GM13976 (cell line): ENCODE data around the gene FHAD1.

Source experiments
- DNase-seq: peaks from one replicate; pipeline ENCODE4 v3.0.0; 2012; ENCODE audit warnings: low spot score
- in situ Hi-C: fragments of 300-500 bp; cut with MboI; formaldehyde crosslinking; loops from one replicate; pipeline ENCODE4 v1.12.0; 2022; ENCODE audit warnings: low sequenced_read_pairs, mixed read lengths, inconsistent platforms; ENCODE audit not compliant: unreplicated experiment
- TF ChIP-seq, protein P1 (sequence below): IDR thresholded peaks from 2 replicates; pipeline ENCODE4 v1.5.1; 2012; ENCODE audit warnings: borderline replicate concordance, mild to moderate bottlenecking; ENCODE audit not compliant: insufficient read depth; ENCODE audit errors: extremely low read depth, missing control alignments, control extremely low read depth

FHAD1 gene

DNA sequence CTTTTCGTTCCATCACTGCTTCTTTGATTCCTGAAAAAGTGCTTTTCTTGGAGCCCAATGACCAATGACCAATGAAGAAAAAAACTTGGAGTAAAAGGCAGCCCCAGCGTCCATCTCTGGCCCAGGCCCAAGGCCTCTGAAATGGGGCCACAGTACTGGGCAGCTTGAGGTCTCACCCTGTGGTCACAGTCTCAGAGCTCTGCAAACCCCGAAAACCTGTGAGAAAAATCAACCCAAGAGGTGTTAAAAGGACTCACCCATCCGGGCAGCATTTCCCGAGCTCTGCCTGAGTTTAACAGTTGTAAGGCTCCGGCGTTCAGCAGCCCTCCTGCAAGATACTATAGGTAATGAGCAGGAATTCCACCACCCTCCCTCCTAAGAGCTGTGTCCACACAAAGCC, 160.6 kb downstream of the FHAD1 start:
- TF ChIP-seq, protein P1, sequence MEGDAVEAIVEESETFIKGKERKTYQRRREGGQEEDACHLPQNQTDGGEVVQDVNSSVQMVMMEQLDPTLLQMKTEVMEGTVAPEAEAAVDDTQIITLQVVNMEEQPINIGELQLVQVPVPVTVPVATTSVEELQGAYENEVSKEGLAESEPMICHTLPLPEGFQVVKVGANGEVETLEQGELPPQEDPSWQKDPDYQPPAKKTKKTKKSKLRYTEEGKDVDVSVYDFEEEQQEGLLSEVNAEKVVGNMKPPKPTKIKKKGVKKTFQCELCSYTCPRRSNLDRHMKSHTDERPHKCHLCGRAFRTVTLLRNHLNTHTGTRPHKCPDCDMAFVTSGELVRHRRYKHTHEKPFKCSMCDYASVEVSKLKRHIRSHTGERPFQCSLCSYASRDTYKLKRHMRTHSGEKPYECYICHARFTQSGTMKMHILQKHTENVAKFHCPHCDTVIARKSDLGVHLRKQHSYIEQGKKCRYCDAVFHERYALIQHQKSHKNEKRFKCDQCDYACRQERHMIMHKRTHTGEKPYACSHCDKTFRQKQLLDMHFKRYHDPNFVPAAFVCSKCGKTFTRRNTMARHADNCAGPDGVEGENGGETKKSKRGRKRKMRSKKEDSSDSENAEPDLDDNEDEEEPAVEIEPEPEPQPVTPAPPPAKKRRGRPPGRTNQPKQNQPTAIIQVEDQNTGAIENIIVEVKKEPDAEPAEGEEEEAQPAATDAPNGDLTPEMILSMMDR = no peak
- DNase-seq = no peak
- in situ Hi-C loops = no loop called here

DNA sequence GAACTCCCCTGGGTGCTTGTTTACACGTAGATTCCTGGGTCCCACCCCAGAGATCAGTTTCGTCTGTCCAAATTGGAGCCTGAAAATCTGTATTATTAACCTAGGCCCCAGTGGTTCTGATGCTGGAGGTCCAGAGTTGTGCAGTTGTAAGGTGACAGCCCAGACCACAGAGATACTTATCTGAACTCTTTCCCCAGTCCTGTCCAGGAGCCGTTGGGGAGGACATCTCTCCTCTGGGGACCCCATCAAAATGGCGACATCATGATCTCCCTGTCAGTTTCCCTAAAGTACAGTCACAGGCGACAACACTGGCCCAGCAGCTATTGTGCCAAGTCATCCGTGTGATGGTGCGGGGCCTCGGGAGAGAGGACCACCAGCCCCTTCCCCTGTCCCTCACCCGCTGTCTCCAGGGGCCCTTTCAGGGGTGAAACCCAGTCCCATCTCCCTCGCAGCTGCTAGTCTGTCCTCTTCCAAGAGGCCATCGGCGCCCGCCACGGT, 161.9 kb downstream of the FHAD1 start:
- DNase-seq = no peak
- TF ChIP-seq, protein P1 = no peak
- in situ Hi-C loops = no loop called here

DNA sequence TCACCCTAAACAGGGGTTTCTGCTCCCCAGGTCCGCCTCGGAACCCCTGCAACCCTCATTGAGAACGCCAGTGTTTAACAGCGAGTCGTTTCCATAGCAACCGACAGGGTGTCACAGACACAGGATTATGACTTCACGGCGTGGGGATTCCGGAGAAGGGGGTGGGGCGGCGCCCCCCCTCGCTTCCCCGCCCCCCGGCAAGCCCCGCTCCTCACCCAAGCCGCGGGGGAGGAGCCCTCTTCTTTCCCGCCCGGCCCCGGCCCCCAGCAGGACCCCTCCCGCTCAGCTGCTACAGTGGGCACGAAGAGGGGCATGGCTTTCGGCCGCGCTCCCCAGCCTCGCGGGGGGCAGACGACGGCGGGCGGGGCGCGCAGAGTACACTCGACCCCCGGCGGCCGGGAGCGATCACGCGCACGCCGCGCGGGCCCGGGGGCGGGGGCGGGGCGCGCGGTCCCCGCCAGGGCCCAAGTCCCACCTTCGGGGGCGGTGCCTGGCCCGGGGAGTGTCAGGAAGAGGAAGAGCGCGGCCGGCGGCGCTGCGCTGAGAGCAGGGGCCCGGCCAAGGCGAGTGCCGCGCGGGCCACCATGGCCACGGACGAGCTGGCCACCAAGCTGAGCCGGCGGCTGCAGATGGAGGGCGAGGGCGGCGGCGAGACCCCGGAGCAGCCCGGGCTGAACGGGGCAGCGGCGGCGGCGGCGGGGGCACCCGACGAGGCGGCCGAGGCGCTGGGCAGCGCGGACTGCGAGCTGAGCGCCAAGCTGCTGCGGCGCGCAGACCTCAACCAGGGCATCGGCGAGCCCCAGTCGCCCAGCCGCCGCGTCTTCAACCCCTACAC, 162.6 kb downstream of the FHAD1 start, which contains the start of gene EFHD2:
Gene EFHD2, plus strand, starts transcription at position 501 of the 835 bp plus-strand sequence. Its CDS starts 84 bp downstream, at position 585.
- in situ Hi-C loops = no loop called here
- peak; percentile 95 for DNase-seq
- TF ChIP-seq, protein P1 = no peak

DNA sequence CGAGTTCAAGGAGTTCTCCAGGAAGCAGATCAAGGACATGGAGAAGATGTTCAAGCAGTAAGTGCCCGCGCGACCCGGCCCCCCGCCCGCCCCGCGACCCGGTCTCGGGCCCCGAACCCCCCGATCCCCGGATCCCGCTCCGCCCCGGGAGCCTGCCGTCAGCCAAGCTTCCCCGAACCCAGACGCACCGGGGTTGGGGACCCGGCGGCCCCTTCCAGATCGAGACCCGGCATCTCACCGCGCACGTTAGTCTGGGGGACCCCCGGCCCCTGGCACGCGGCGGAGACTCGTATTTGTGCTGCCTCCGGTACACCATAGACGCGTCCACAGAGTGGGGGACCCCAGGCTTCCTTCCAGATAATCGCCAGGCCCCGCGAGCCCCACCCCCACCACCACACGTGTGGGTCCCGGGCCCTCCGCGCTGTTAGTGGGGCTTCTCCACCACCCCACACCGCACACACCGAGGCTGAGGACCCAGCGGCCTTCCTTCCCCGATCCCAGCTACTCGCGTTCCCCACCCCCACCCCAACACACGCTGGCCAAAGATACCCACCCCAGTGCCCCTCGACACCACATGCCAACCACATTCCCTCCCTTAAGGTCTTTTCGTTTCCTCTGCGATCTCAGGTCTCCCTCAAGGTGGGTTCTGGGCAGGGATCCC, 163.3 kb downstream of the FHAD1 start:
- TF ChIP-seq, protein P1 = no peak
- peak; percentile 43 for DNase-seq
- in situ Hi-C loops = no loop called here

DNA sequence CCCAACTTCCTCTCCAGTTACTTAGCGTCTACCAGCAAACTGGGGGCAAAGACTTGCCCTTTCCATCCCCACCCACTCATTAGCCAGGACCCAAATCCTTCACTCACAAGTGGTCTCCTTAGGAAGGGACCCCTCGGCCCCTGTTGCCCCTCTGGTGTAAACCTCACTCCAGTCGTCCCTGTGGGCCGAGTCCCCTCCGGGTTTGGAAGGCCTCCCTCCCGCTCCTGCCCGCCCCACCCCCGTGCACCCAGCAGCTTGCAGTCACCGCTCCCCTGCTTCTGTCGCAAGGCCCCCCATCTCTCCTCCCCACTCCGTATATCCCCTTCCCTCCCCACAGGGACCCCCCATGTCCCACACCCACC, 163.8 kb downstream of the FHAD1 start:
- in situ Hi-C loops = no loop called here
- no peak for DNase-seq
- TF ChIP-seq, protein P1 = no peak

DNA sequence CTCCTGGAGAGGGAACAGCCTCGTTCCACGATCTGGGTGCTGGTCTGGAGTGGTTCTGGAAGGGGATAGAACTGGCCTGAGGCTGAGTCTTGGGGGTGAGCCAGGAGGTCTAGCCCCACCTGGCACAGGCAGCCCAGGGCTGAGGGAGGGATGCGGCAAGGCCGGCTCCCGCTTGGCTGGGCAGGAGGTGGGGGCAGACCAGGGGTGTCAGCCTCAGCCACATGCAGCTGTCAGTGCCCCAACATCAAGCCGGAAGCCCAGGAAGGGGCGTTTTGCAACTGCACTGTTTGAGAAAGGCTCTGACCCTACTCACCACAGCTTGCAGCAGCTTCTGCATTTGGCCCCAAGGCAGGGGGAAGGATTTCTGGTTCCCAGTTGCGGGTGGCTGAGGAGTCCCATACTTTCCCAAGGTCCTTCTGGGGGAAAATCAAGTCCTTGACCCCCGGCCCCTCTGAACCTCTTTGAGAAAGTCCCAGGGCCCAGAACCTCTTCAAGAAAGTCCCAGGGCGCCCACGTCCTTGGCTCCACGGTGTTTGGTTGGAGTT, 164.6 kb downstream of the FHAD1 start:
- in situ Hi-C loops = no loop called here

More for the DNA sequence above, 164.6 kb downstream of the FHAD1 start:
- peak; percentile 80 for DNase-seq
- TF ChIP-seq, protein P1 = no peak
